ENCODE data around the gene SNAPC5. TPM values are rescaled to one million over a fixed set of nuclear protein-coding genes. Genes with fewer than 3 reads are reported as not detected.
A peak's percentile ranks its signal among the peaks of the same experiment; 100 is the strongest.

The SNAPC5 gene
- total and polyA plus RNA-seq, 10 of the 15 experiments (the other 5 are each of a cell fraction or from before 2014, with no cell fraction given) = 14.4 to 53.5 (median 36.9) TPM

Small RNA genes within 50 kb of the gene (microRNA-seq; reads per million reads assigned to microRNA genes)
- gene MIR4512 = 1.3 reads per million

Small RNA genes within 50 kb of the gene (small RNA-seq; reads per million reads assigned to genes)
- gene MIR4512 (0.82 reads per million, percentile 25 among the genes with 10 or more reads in this experiment), gene RF01159 (not detected), gene SNORD16 (not detected), gene SNORD18A (not detected), gene SNORD18B (not detected), gene SNORD18C (not detected)

Other genes with a start within 250 kb of the SNAPC5 start
Only the 7 nearest of the 8 such genes appear.
- 23.2 and 27.2 TPM in 2 replicates for gene DIS3L, start 204.2 kb downstream of the SNAPC5 start, total RNA-seq (2014; rRNA removed)
- gene DIS3L, start 204.2 kb downstream of the SNAPC5 start, total RNA-seq (2014; rRNA removed; fragmentation: Illumina TruSeq; extraction: Trizol) = 31.0 and 31.9 TPM in 2 replicates
- 22.8 and 24.0 TPM in 2 replicates for gene DIS3L, start 204.2 kb downstream of the SNAPC5 start, total RNA-seq (2021)
- gene DIS3L, start 204.2 kb downstream of the SNAPC5 start, polyA plus RNA-seq (2011; rRNA removed) = 27.8 and 41.2 TPM in 2 replicates
- 28.0 and 31.3 TPM in 2 replicates for gene DIS3L, start 204.2 kb downstream of the SNAPC5 start, polyA plus RNA-seq (2014; fragmentation: Illumina TruSeq; extraction: Trizol)
- gene DIS3L, start 204.2 kb downstream of the SNAPC5 start, polyA plus RNA-seq (2014; fragmentation: Nextera tagmentation; extraction: Ambion mirVana) = 10 to 100 TPM in 1 of 2 experiments, 1 to 10 TPM in 1; 7.6 to 12.8 TPM
- gene DIS3L, start 204.2 kb downstream of the SNAPC5 start, polyA plus RNA-seq (2014; rRNA removed) = 22.2 and 24.0 TPM in 2 replicates
- 10 to 100 TPM; 31.6 to 33.7 TPM for gene DIS3L, start 204.2 kb downstream of the SNAPC5 start, polyA plus RNA-seq (2016; fragmentation: Nextera tagmentation; extraction: Ambion mirVana)
- gene TIPIN, start 141.1 kb downstream of the SNAPC5 start, total RNA-seq (2014; rRNA removed) = 26.7 and 29.3 TPM in 2 replicates
- gene TIPIN, start 141.1 kb downstream of the SNAPC5 start, total RNA-seq (2014; rRNA removed; fragmentation: Illumina TruSeq; extraction: Trizol) = 37.7 and 41.1 TPM in 2 replicates
- gene TIPIN, start 141.1 kb downstream of the SNAPC5 start, total RNA-seq (2021) = 26.2 and 30.3 TPM in 2 replicates
- 21.1 and 32.4 TPM in 2 replicates for gene TIPIN, start 141.1 kb downstream of the SNAPC5 start, polyA plus RNA-seq (2011; rRNA removed)
- 53.1 and 71.8 TPM in 2 replicates for gene TIPIN, start 141.1 kb downstream of the SNAPC5 start, polyA plus RNA-seq (2014; fragmentation: Illumina TruSeq; extraction: Trizol)
- gene TIPIN, start 141.1 kb downstream of the SNAPC5 start, polyA plus RNA-seq (2014; fragmentation: Nextera tagmentation; extraction: Ambion mirVana) = 10 to 100 TPM; 52.8 to 59.2 TPM
- gene TIPIN, start 141.1 kb downstream of the SNAPC5 start, polyA plus RNA-seq (2014; rRNA removed) = 23.3 and 28.5 TPM in 2 replicates
- 10 to 100 TPM; 62.8 to 69.2 TPM for gene TIPIN, start 141.1 kb downstream of the SNAPC5 start, polyA plus RNA-seq (2016; fragmentation: Nextera tagmentation; extraction: Ambion mirVana)
- 50.0 and 55.5 TPM in 2 replicates for gene MAP2K1, start 110.8 kb downstream of the SNAPC5 start, total RNA-seq (2014; rRNA removed)
- gene MAP2K1, start 110.8 kb downstream of the SNAPC5 start, total RNA-seq (2014; rRNA removed; fragmentation: Illumina TruSeq; extraction: Trizol) = 28.1 and 30.1 TPM in 2 replicates
- gene MAP2K1, start 110.8 kb downstream of the SNAPC5 start, total RNA-seq (2021) = 66.1 and 68.9 TPM in 2 replicates
- 101 and 112 TPM in 2 replicates for gene MAP2K1, start 110.8 kb downstream of the SNAPC5 start, polyA plus RNA-seq (2011; rRNA removed)
- 41.6 and 47.2 TPM in 2 replicates for gene MAP2K1, start 110.8 kb downstream of the SNAPC5 start, polyA plus RNA-seq (2014; fragmentation: Illumina TruSeq; extraction: Trizol)
- gene MAP2K1, start 110.8 kb downstream of the SNAPC5 start, polyA plus RNA-seq (2014; fragmentation: Nextera tagmentation; extraction: Ambion mirVana) = 10 to 100 TPM; 11.2 to 17.7 TPM
- gene MAP2K1, start 110.8 kb downstream of the SNAPC5 start, polyA plus RNA-seq (2014; rRNA removed) = 62.1 and 63.2 TPM in 2 replicates
- 10 to 100 TPM; 72.8 to 79.4 TPM for gene MAP2K1, start 110.8 kb downstream of the SNAPC5 start, polyA plus RNA-seq (2016; fragmentation: Nextera tagmentation; extraction: Ambion mirVana)
- gene RPL4, start 7.1 kb upstream of the SNAPC5 start, total RNA-seq (2014; rRNA removed) = 4,310 and 5,924 TPM in 2 replicates
- 5,024 and 5,340 TPM in 2 replicates for gene RPL4, start 7.1 kb upstream of the SNAPC5 start, total RNA-seq (2014; rRNA removed; fragmentation: Illumina TruSeq; extraction: Trizol)
- gene RPL4, start 7.1 kb upstream of the SNAPC5 start, total RNA-seq (2021) = 4,258 and 4,437 TPM in 2 replicates
- gene RPL4, start 7.1 kb upstream of the SNAPC5 start, polyA plus RNA-seq (2011; rRNA removed) = 4,164 and 5,095 TPM in 2 replicates
- 8,511 and 8,888 TPM in 2 replicates for gene RPL4, start 7.1 kb upstream of the SNAPC5 start, polyA plus RNA-seq (2014; fragmentation: Illumina TruSeq; extraction: Trizol)
- gene RPL4, start 7.1 kb upstream of the SNAPC5 start, polyA plus RNA-seq (2014; fragmentation: Nextera tagmentation; extraction: Ambion mirVana) = 1,000 to 10,000 TPM; 3,668 to 5,406 TPM
- 6,137 and 6,404 TPM in 2 replicates for gene RPL4, start 7.1 kb upstream of the SNAPC5 start, polyA plus RNA-seq (2014; rRNA removed)
- 1,000 to 10,000 TPM; 2,004 to 2,043 TPM for gene RPL4, start 7.1 kb upstream of the SNAPC5 start, polyA plus RNA-seq (2016; fragmentation: Nextera tagmentation; extraction: Ambion mirVana)
- gene ZWILCH, start 7.6 kb upstream of the SNAPC5 start, total RNA-seq (2014; rRNA removed) = 19.7 and 24.6 TPM in 2 replicates
- gene ZWILCH, start 7.6 kb upstream of the SNAPC5 start, total RNA-seq (2014; rRNA removed; fragmentation: Illumina TruSeq; extraction: Trizol) = 30.2 and 31.3 TPM in 2 replicates
- 24.8 and 28.0 TPM in 2 replicates for gene ZWILCH, start 7.6 kb upstream of the SNAPC5 start, total RNA-seq (2021)
- 30.0 and 50.0 TPM in 2 replicates for gene ZWILCH, start 7.6 kb upstream of the SNAPC5 start, polyA plus RNA-seq (2011; rRNA removed)
- 33.6 and 38.4 TPM in 2 replicates for gene ZWILCH, start 7.6 kb upstream of the SNAPC5 start, polyA plus RNA-seq (2014; fragmentation: Illumina TruSeq; extraction: Trizol)
- gene ZWILCH, start 7.6 kb upstream of the SNAPC5 start, polyA plus RNA-seq (2014; fragmentation: Nextera tagmentation; extraction: Ambion mirVana) = 10 to 100 TPM; 34.4 to 51.6 TPM
- 13.1 and 15.6 TPM in 2 replicates for gene ZWILCH, start 7.6 kb upstream of the SNAPC5 start, polyA plus RNA-seq (2014; rRNA removed)
- gene ZWILCH, start 7.6 kb upstream of the SNAPC5 start, polyA plus RNA-seq (2016; fragmentation: Nextera tagmentation; extraction: Ambion mirVana) = 10 to 100 TPM; 69.3 to 73.9 TPM
- gene LCTL, start 68.2 kb upstream of the SNAPC5 start, total RNA-seq (2014; rRNA removed) = not detected in 2 replicates
- gene LCTL, start 68.2 kb upstream of the SNAPC5 start, total RNA-seq (2014; rRNA removed; fragmentation: Illumina TruSeq; extraction: Trizol) = not detected in 2 replicates
- gene LCTL, start 68.2 kb upstream of the SNAPC5 start, total RNA-seq (2021) = not detected in 2 replicates
- 0.07 and 0.13 TPM in 2 replicates for gene LCTL, start 68.2 kb upstream of the SNAPC5 start, polyA plus RNA-seq (2011; rRNA removed)
- gene LCTL, start 68.2 kb upstream of the SNAPC5 start, polyA plus RNA-seq (2014; fragmentation: Illumina TruSeq; extraction: Trizol) = not detected in 2 replicates
- under 1 TPM; 0.26 to 0.40 TPM for gene LCTL, start 68.2 kb upstream of the SNAPC5 start, polyA plus RNA-seq (2014; fragmentation: Nextera tagmentation; extraction: Ambion mirVana)
- 0.20 TPM in 1 of 2 replicates, not detected in the other for gene LCTL, start 68.2 kb upstream of the SNAPC5 start, polyA plus RNA-seq (2014; rRNA removed)
- gene LCTL, start 68.2 kb upstream of the SNAPC5 start, polyA plus RNA-seq (2016; fragmentation: Nextera tagmentation; extraction: Ambion mirVana) = under 1 TPM; 0.59 to 0.76 TPM
- under 0.01 TPM in 2 replicates for gene SMAD6, start 204.5 kb upstream of the SNAPC5 start, total RNA-seq (2014; rRNA removed)
- not detected in 2 replicates for gene SMAD6, start 204.5 kb upstream of the SNAPC5 start, total RNA-seq (2014; rRNA removed; fragmentation: Illumina TruSeq; extraction: Trizol)
- 0.10 and 0.16 TPM in 2 replicates for gene SMAD6, start 204.5 kb upstream of the SNAPC5 start, total RNA-seq (2021)
- gene SMAD6, start 204.5 kb upstream of the SNAPC5 start, polyA plus RNA-seq (2011; rRNA removed) = 0.03 and 0.06 TPM in 2 replicates
- gene SMAD6, start 204.5 kb upstream of the SNAPC5 start, polyA plus RNA-seq (2014; fragmentation: Illumina TruSeq; extraction: Trizol) = not detected in 2 replicates
- gene SMAD6, start 204.5 kb upstream of the SNAPC5 start, polyA plus RNA-seq (2014; fragmentation: Nextera tagmentation; extraction: Ambion mirVana) = not detected
- not detected in 2 replicates for gene SMAD6, start 204.5 kb upstream of the SNAPC5 start, polyA plus RNA-seq (2014; rRNA removed)
- gene SMAD6, start 204.5 kb upstream of the SNAPC5 start, polyA plus RNA-seq (2016; fragmentation: Nextera tagmentation; extraction: Ambion mirVana) = not detected

Data from GM12878 (cell line).